ENCODE measurements around the gene CCDC152.

DNA sequence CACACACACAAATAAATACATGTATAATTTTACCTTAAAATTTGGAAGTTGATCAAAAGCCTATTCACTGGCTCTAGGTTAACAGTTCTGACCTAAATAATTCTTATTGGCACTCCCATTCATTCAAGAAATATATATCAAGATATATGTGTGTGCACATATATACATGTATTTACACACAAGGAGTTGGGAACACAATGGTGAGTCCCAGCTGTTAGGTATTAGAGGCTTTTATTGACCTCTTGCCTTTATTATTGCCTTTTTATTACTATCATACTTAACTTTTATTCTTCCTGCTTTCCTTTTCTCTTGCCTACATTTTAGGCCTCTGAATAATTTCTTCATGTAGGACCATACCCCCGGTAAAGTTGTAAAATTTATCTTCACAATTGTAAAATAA is 25.0 kb downstream of the CCDC152 start:
- TF ChIP-seq, protein P1, sequence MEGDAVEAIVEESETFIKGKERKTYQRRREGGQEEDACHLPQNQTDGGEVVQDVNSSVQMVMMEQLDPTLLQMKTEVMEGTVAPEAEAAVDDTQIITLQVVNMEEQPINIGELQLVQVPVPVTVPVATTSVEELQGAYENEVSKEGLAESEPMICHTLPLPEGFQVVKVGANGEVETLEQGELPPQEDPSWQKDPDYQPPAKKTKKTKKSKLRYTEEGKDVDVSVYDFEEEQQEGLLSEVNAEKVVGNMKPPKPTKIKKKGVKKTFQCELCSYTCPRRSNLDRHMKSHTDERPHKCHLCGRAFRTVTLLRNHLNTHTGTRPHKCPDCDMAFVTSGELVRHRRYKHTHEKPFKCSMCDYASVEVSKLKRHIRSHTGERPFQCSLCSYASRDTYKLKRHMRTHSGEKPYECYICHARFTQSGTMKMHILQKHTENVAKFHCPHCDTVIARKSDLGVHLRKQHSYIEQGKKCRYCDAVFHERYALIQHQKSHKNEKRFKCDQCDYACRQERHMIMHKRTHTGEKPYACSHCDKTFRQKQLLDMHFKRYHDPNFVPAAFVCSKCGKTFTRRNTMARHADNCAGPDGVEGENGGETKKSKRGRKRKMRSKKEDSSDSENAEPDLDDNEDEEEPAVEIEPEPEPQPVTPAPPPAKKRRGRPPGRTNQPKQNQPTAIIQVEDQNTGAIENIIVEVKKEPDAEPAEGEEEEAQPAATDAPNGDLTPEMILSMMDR (conservative IDR thresholded peaks at IDR 0.05): no peak
- TF ChIP-seq ZFX (IDR thresholded peaks at IDR 0.05): no peak

All from C4-2B (cell line).